NCI-H128 (cell line): ENCODE data around the gene SDR9C7.
"Not testable (repeated sequence)": the region's sequence is repeated elsewhere in the genome, so short reads cannot be mapped to it uniquely, and the experiment has no call there.

Experiments
- DNase-seq: peaks from one replicate; lab custom pipeline; 2025; ENCODE audit not compliant: unreplicated experiment; lab: John Stamatoyannopoulos, UW

The SDR9C7 gene

GRCh38 chr12:56954057-56954957 lies 20.1 kb upstream of the SDR9C7 start:
- no peak for DNase-seq

GRCh38 chr12:56953314-56953713 lies 19.1 kb upstream of the SDR9C7 start:
- DNase-seq: no peak

- DNase-seq: no peak
These were observed 17.6 kb upstream of the SDR9C7 start for GRCh38 chr12:56951582-56952339.

GRCh38 chr12:56948881-56949280 lies 14.7 kb upstream of the SDR9C7 start:
- DNase-seq: no peak

GRCh38 chr12:56948457-56948777 lies 14.2 kb upstream of the SDR9C7 start:
- no peak for DNase-seq

- DNase-seq: no peak
These were observed 13.6 kb upstream of the SDR9C7 start for GRCh38 chr12:56947633-56948456.

- DNase-seq: no peak
These were observed 9.7 kb upstream of the SDR9C7 start for GRCh38 chr12:56943878-56944277.

GRCh38 chr12:56943374-56943773 lies 9.2 kb upstream of the SDR9C7 start:
- DNase-seq: not testable (repeated sequence)

GRCh38 chr12:56941299-56942017 lies 7.2 kb upstream of the SDR9C7 start:
- no peak for DNase-seq

GRCh38 chr12:56940942-56941298 lies 6.7 kb upstream of the SDR9C7 start:
- DNase-seq: not testable (repeated sequence)

- no peak for DNase-seq
These were observed 1.5 kb upstream of the SDR9C7 start for GRCh38 chr12:56935752-56936151.

GRCh38 chr12:56935157-56935556 lies 949 bp upstream of the SDR9C7 start:
- DNase-seq: no peak

- no peak for DNase-seq
These were observed 1.3 kb downstream of the SDR9C7 start for GRCh38 chr12:56932867-56933266.

- DNase-seq: no peak
These were observed 2.1 kb downstream of the SDR9C7 start for GRCh38 chr12:56932146-56932545.

- DNase-seq: no peak
These were observed 2.7 kb downstream of the SDR9C7 start for GRCh38 chr12:56931474-56931978.

GRCh38 chr12:56930241-56930640 lies 4.0 kb downstream of the SDR9C7 start:
- DNase-seq: no peak

- no peak for DNase-seq
These were observed 4.4 kb downstream of the SDR9C7 start for GRCh38 chr12:56929780-56930179.

GRCh38 chr12:56928262-56928661 lies 5.9 kb downstream of the SDR9C7 start:
- DNase-seq: no peak

GRCh38 chr12:56927281-56927680 lies 6.9 kb downstream of the SDR9C7 start:
- DNase-seq: no peak

- DNase-seq: no peak
These were observed 12.2 kb downstream of the SDR9C7 start for GRCh38 chr12:56922031-56922430.

- no peak for DNase-seq
These were observed 12.9 kb downstream of the SDR9C7 start for GRCh38 chr12:56921346-56921745.
